Gastroesophageal sphincter (tissue), 4 donors: ENCODE measurements around the gene CDH4. TPM values are rescaled to one million over a fixed set of nuclear protein-coding genes. Genes with fewer than 3 reads are reported as not detected.

Experiments used
- ATAC-seq: fragments of 150-250 bp; one replicate; pipeline ENCODE4 v1.9.1; 2016; ENCODE audit warnings: mild to moderate bottlenecking, moderate library complexity
- H3K27ac ChIP-seq, 4 donors: fragments of 200-600 bp; sonication (generic) in 3 of 4; 1 replicate in 3 of 4; 2 replicates in 1 of 4; pipeline ENCODE4 v1.5.1; 2016 to 2019
- H3K27me3 ChIP-seq: fragments of 200-600 bp; sonication (generic); one replicate; pipeline ENCODE4 v1.5.1; 2019
- H3K36me3 ChIP-seq, 2 donors: fragments of 200-600 bp; sonication (generic); one replicate each; pipeline ENCODE4 v1.5.1; 2019; ENCODE audit warnings: control low read depth in 1 of 2
- H3K4me1 ChIP-seq, 3 donors: fragments of 200-600 bp; sonication (generic); 1 replicate in 2 of 3; 2 replicates in 1 of 3; pipeline ENCODE4 v1.5.1; 2016 to 2019; ENCODE audit warnings: control low read depth in 2 of 3
- H3K4me3 ChIP-seq, 2 donors: fragments of 200-600 bp; sonication (generic); one replicate each; pipeline ENCODE4 v1.5.1; 2019; ENCODE audit warnings: mild to moderate bottlenecking in 1 of 2, moderate library complexity in 1 of 2
- H3K9me3 ChIP-seq, 3 donors: fragments of 200-600 bp; sonication (generic); one replicate each; pipeline ENCODE4 v1.5.1; 2017 to 2019; ENCODE audit warnings: control low read depth in 2 of 3
- EP300 ChIP-seq: sonication (generic); formaldehyde crosslinking; IDR thresholded peaks from one replicate; pipeline ENCODE4 v1.6.1; 2017; ENCODE audit warnings: antibody characterized with exemption, mild to moderate bottlenecking
- POLR2A ChIP-seq, 2 donors: fragments of 450-650 bp; IDR thresholded peaks; one replicate each; pipeline ENCODE4 v1.6.1; 2017; ENCODE audit warnings: antibody characterized with exemption in 2 of 2, mild to moderate bottlenecking in 2 of 2, moderate library complexity in 1 of 2
- POLR2AphosphoS5 ChIP-seq: sonication (generic); formaldehyde crosslinking; IDR thresholded peaks from one replicate; pipeline ENCODE4 v1.6.1; 2017; ENCODE audit warnings: antibody characterized with exemption
- WGBS, 2 donors: methylation state at CpG; one replicate each; pipeline ENCODE4 v1.1.5; 2018; ENCODE audit warnings: low coverage in 1 of 2; 5-methylcytosine and 5-hydroxymethylcytosine counted together
- total RNA-seq, 4 donors: library from RNA; depleted of rRNA; stranded (reverse); fragments of >200 nt; gene quantifications; one replicate each; pipeline ENCODE4 v1.1.0, GENCODE V29; 2016
- TF ChIP-seq, protein P1 (sequence below), 4 experiments: fragments of 200-600 bp in 2 of 4; fragments of 450-650 bp in 2 of 4; sonication (generic) in 1 of 4; IDR thresholded peaks; one replicate each; pipeline ENCODE4 v1.5.1; 2017 to 2019; ENCODE audit warnings: antibody characterized with exemption in 4 of 4, mild to moderate bottlenecking in 2 of 4, moderate library complexity in 2 of 4

The CDH4 gene
- total RNA-seq, 4 donors from 2014 or later = under 0.01 to 1.5 (median 0.42) TPM; not detected in 1

DNA sequence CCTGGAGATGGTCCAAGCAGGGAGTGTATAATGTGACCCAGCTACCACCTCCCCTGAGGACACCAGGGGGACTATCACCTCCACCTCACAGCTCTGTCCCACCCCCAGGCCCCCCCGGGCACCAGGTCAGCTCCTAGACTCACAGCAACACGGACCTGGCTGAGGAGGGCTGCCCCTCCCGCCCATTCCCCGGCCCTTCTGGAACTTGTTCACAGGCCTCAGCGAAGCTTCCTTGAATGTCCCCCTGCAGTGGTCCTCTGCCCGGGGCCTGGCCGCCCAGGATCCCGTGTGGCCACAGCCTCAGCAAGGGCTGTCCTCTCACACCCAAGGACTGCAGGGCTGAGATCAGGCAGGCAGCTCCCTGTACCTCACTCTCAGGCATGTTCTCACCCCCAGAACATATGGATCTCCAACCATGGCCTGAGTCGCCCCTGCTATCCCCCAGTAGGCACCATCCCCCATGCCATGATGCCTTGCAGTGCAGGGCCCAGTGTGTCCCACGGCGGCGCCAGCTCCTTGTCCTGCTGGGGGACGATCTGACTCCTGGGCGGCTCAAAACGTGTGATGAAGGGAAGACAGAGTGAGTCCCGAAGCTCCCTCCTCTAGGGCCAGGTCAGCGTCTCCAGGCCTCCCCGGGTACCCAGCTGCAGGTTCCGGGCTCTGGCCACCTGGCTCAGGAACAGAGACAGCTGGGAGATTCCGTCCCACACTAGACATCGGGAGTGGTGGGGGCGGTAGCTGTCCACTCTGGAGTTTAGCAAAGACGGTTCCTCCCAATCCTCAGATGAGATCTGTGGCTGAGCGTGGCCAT lies 655.2 kb downstream of the CDH4 start:
- Histone ChIP-seq H3K27ac (no peak overlapping the region), H3K36me3 (no peaks in the 10 kb centered on the region), H3K4me3 (no peak overlapping the region), H3K9me3 (peaks cover 0 to 11% (median 0%) of the 10 kb centered on the region in 3 donors), H3K27me3 (peaks cover 39% of the 10 kb centered on the region), H3K4me1 (no peaks in the 10 kb centered on the region)
- WGBS, 2 donors = 40 to 94% methylated on average over 2 to 3 of the region's 24 CpGs
- TF ChIP-seq, protein P1, sequence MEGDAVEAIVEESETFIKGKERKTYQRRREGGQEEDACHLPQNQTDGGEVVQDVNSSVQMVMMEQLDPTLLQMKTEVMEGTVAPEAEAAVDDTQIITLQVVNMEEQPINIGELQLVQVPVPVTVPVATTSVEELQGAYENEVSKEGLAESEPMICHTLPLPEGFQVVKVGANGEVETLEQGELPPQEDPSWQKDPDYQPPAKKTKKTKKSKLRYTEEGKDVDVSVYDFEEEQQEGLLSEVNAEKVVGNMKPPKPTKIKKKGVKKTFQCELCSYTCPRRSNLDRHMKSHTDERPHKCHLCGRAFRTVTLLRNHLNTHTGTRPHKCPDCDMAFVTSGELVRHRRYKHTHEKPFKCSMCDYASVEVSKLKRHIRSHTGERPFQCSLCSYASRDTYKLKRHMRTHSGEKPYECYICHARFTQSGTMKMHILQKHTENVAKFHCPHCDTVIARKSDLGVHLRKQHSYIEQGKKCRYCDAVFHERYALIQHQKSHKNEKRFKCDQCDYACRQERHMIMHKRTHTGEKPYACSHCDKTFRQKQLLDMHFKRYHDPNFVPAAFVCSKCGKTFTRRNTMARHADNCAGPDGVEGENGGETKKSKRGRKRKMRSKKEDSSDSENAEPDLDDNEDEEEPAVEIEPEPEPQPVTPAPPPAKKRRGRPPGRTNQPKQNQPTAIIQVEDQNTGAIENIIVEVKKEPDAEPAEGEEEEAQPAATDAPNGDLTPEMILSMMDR (IDR thresholded peaks at IDR 0.05) = no peak
- no peak for TF ChIP-seq POLR2AphosphoS5
- no peak for TF ChIP-seq EP300
- TF ChIP-seq POLR2A (IDR thresholded peaks at IDR 0.05) = no peak
- no peak for ATAC-seq

DNA sequence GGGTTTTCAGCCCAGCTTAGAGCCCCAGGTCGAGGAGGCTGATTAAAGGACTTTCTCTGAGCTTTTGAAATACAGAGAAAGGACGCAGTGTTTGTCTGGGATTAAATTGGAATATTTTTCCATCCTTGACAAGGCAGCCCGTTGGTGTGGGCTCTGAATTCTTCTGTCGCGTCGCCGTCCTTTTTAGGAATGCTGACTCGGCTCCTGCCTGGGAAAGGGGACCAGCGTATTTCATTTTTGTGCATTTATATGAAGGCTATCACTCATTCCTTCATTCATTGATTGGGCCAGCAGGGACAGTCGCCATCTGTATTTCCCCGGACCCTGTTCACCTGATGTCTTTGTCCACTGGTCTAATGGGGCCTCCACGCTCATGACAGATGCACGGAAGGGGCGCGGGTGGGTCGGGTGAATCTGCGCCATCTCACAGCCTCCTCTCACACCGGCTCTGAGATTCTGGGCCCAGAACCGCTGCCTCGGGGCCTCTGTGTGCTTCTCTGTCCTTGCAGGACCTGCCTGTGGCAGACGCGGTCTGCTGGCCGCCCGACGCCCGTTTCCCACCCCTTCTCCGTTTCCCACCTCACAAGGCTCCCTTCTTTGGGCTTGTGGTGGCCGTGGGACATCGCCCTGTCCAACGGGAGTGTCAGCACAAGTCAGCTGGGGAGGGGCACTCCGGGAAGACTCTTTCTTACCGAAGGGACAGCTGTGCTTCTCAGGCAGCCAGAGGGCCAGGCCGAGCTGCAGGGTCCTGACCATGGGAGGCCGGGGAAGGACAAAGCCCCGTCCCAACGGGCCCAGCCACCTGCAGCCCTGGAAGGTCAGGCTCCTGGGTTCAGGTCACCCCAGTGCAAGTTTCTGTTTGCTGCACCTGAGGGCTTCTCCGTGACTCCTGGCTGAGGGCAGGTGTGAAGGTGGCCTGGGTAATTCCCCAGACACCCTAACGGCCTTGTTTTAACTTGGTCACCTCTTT lies 656.3 kb downstream of the CDH4 start:
- H3K9me3 ChIP-seq = peaks cover 0 to 11% (median 0%) of the 10 kb centered on the region in 3 donors
- no peak for ATAC-seq
- H3K27ac ChIP-seq = no peak overlapping the region
- no peak overlapping the region for H3K4me3 ChIP-seq
- H3K4me1 ChIP-seq = no peaks in the 10 kb centered on the region
- peaks cover 41% of the 10 kb centered on the region for H3K27me3 ChIP-seq
- 67 to 74% methylated on average over 8 to 10 of the region's 38 CpGs for WGBS, 2 donors
- no peaks in the 10 kb centered on the region for H3K36me3 ChIP-seq
- no peak for TF ChIP-seq EP300
- no peak for TF ChIP-seq POLR2AphosphoS5
- TF ChIP-seq POLR2A (IDR thresholded peaks at IDR 0.05) = no peak
- TF ChIP-seq, protein P1 (IDR thresholded peaks at IDR 0.05) = no peak

DNA sequence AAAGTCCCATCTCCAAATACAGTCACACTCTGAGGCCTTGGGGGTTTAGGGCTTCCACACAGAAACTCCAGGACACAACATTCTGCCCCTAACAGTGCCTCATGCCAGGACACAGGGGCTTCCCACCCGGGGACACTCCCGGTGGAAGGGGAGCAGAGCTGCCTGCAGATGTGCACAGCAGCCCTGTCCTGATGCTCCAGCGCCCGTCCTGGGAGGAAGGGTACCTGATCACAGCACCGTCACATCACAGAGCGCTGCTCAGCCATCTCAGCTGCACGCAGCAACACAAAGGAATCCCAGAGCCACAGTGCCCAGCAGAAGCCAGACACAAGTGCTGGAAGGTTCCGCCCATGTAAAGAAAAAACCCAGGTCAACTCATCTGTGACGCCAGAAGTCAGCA lies 657.0 kb downstream of the CDH4 start:
- TF ChIP-seq POLR2A (IDR thresholded peaks at IDR 0.05) = no peak
- 58 to 67% methylated on average over 1 to 2 of the region's 9 CpGs for WGBS, 2 donors
- Histone ChIP-seq H3K4me1 (no peaks in the 10 kb centered on the region), H3K27ac (no peak overlapping the region), H3K27me3 (peaks cover 40% of the 10 kb centered on the region), H3K9me3 (peaks cover 0 to 11% (median 0%) of the 10 kb centered on the region in 3 donors), H3K36me3 (no peaks in the 10 kb centered on the region), H3K4me3 (no peak overlapping the region)
- ATAC-seq = no peak

DNA sequence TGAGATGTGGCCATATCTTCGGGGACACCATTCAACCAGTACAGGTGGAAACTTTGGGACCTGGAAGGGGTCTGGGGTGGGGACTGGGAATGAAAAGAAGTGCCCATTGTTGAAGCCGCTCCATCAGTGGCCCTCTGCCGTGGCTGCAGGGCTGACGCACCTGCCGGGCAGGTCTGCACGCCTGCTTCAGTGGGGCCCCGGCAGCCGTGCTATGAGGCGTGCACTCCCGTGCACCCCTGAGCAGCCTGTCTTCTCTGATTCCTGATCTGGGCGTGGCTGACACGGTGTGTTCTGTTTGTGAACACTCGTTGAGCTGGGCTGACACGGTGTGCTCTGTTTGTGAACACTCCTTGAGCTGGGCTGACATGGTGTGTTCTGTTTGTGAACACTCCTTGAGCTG lies 657.8 kb downstream of the CDH4 start:
- no peaks in the 10 kb centered on the region for H3K4me1 ChIP-seq
- 93% methylated on average over 3 of the region's 14 CpGs; no CpG with 5 or more reads in 1 of the 2 donors for WGBS, 2 donors
- H3K27ac ChIP-seq = no peak overlapping the region
- H3K27me3 ChIP-seq = peaks cover 46% of the 10 kb centered on the region
- no peaks in the 10 kb centered on the region for H3K36me3 ChIP-seq
- H3K9me3 ChIP-seq = peaks cover 0 to 11% (median 0%) of the 10 kb centered on the region in 3 donors
- TF ChIP-seq, protein P1 (IDR thresholded peaks at IDR 0.05) = no peak
- TF ChIP-seq POLR2AphosphoS5 = no peak
- TF ChIP-seq POLR2A (IDR thresholded peaks at IDR 0.05) = no peak
- no peak overlapping the region for H3K4me3 ChIP-seq
- no peak for ATAC-seq

DNA sequence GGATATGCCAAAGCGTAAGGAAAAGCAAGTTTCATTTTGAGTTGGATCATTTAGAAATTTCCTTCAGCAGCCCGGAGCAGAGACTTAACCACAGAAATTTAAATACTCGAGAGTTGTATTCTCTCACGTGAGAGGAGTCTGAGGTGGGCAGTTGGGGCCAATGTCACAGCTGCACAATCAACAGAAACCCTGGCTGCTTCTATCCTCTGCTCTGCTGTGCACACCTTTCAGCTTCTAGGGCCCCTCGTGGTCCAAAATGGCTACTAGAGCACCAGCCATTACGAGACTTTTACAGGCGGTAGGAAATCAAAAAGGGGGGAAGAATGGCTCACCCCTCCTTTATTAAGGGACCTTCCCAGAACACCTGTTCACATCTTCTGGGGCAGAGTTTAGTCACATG lies 659.8 kb downstream of the CDH4 start:
- ATAC-seq = no peak
- no peak for TF ChIP-seq POLR2A (IDR thresholded peaks at IDR 0.05)
- TF ChIP-seq, protein P1 (IDR thresholded peaks at IDR 0.05) = no peak
- TF ChIP-seq EP300 = no peak
- no peak for TF ChIP-seq POLR2AphosphoS5
- H3K4me1 ChIP-seq = no peaks in the 10 kb centered on the region
- no peak overlapping the region for H3K27ac ChIP-seq
- H3K27me3 ChIP-seq = peaks cover 45% of the 10 kb centered on the region
- no peaks in the 10 kb centered on the region for H3K36me3 ChIP-seq
- H3K4me3 ChIP-seq = no peak overlapping the region
- 63 to 96% methylated on average over 4 of the region's 7 CpGs for WGBS, 2 donors
- H3K9me3 ChIP-seq = peaks cover 0 to 11% (median 0%) of the 10 kb centered on the region in 3 donors
